Mucosa of descending colon (tissue), 3 donors: ENCODE results near the gene LYSMD3. TPM values are rescaled to one million over a fixed set of nuclear protein-coding genes. Genes with fewer than 3 reads are reported as not detected.

ENCODE experiments used
- ATAC-seq: fragments of 200-7000 bp; cut with Tn5 transposase; one replicate; pipeline ENCODE4 v1.9.1; 2020; ENCODE audit warnings: mild to moderate bottlenecking, moderate library complexity
- DNase-seq, 3 donors: peaks; one replicate each; pipeline ENCODE4 v3.0.0-alpha.2; 2020
- H3K36me3 ChIP-seq: fragments of 200-600 bp; one replicate; pipeline ENCODE4 v1.8.0; 2021; ENCODE audit warnings: low read depth, mild to moderate bottlenecking
- H3K4me1 ChIP-seq: fragments of 200-600 bp; one replicate; pipeline ENCODE4 v1.8.0; 2021; ENCODE audit warnings: low read depth, mild to moderate bottlenecking
- H3K4me3 ChIP-seq: fragments of 200-600 bp; one replicate; pipeline ENCODE4 v1.8.0; 2021; ENCODE audit warnings: mild to moderate bottlenecking
- H3K9me3 ChIP-seq: fragments of 200-600 bp; one replicate; pipeline ENCODE4 v1.8.0; 2021; ENCODE audit warnings: mild to moderate bottlenecking
- intact Hi-C, 2 donors: fragments of 100-400 bp; cut with DNase I in 1 of 2; cut with micrococcal nuclease in 1 of 2; formaldehyde crosslinking; loops; one replicate each; pipeline versions ENCODE4 v1.11.0 to v1.11.1; 2022; cut with DNase I, micrococcal nuclease
- total RNA-seq, 3 donors: library from RNA; stranded (reverse); fragmentation: NEBNext Ultra II Directional in 2 of 3; extraction: Animal tissue kit (Norgen Biotek cat#: 25700) in 2 of 3; gene quantifications; one replicate each; pipeline versions ENCODE4 v1.2.1 to v1.2.4, GENCODE V29; 2021 to 2023
- TF ChIP-seq, protein P1 (sequence below): fragments of 200-600 bp; IDR thresholded peaks from one replicate; pipeline ENCODE4 v1.8.0; 2022; ENCODE audit warnings: antibody characterized with exemption, mild to moderate bottlenecking
- donor health status: DM: no; HTN: no; CAD: no; lungs with moderate emphysema.
- donor health status: DM: no; HTN: no; CAD: no.
- donor health status: DM: no; HTN: yes; CAD: no.

Gene LYSMD3
- total RNA-seq, 3 donors from 2014 or later: 20.1 to 25.1 (median 23.1) TPM

GRCh38 chr5:90474235-90475107 is 54.9 kb downstream of the LYSMD3 start, which contains the start of the genes MBLAC2 and POLR3G:
TSS of gene MBLAC2 (minus strand) at chr5:90474771. CDS start at chr5:90474292, 479 bp downstream.
TSS of gene POLR3G (plus strand) at chr5:90474864. CDS start at chr5:90485568, 10,704 bp downstream.
- DNase-seq (peak; percentile 95 to 97 (median 96)), ATAC-seq (peak; percentile 96)
- no peaks in the 10 kb centered on the region for H3K36me3 ChIP-seq
- intact Hi-C loops: no loop called here
- no peaks in the 10 kb centered on the region for H3K9me3 ChIP-seq
- H3K4me3 ChIP-seq: peak within 1 kb of the TSS; percentile 67
- TF ChIP-seq, protein P1, sequence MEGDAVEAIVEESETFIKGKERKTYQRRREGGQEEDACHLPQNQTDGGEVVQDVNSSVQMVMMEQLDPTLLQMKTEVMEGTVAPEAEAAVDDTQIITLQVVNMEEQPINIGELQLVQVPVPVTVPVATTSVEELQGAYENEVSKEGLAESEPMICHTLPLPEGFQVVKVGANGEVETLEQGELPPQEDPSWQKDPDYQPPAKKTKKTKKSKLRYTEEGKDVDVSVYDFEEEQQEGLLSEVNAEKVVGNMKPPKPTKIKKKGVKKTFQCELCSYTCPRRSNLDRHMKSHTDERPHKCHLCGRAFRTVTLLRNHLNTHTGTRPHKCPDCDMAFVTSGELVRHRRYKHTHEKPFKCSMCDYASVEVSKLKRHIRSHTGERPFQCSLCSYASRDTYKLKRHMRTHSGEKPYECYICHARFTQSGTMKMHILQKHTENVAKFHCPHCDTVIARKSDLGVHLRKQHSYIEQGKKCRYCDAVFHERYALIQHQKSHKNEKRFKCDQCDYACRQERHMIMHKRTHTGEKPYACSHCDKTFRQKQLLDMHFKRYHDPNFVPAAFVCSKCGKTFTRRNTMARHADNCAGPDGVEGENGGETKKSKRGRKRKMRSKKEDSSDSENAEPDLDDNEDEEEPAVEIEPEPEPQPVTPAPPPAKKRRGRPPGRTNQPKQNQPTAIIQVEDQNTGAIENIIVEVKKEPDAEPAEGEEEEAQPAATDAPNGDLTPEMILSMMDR: no peak
- peaks cover 7% of the 10 kb centered on the region for H3K4me1 ChIP-seq

- peak; percentile 44 for ATAC-seq
- peak overlapping the region; percentile 67 for H3K4me3 ChIP-seq
- no peaks in the 10 kb centered on the region for H3K36me3 ChIP-seq
- intact Hi-C loops: loop anchor here in 1 of 2 donors (2.0 kb wide), 1 partner anchor 63 kb away; no protein-coding TSS in a partner anchor
- TF ChIP-seq, protein P1: no peak
- DNase-seq: peak; percentile 53 to 74 (median 70)
- H3K9me3 ChIP-seq: no peaks in the 10 kb centered on the region
- H3K4me1 ChIP-seq: peaks cover 7% of the 10 kb centered on the region
Measured at GRCh38 chr5:90473396-90474234, 55.8 kb downstream of the LYSMD3 start.

GRCh38 chr5:90472783-90473395 is 56.5 kb downstream of the LYSMD3 start:
- intact Hi-C loops: loop anchor here in 1 of 2 donors (2.0 kb wide), 1 partner anchor 62 kb away; no protein-coding TSS in a partner anchor
- ATAC-seq: no peak
- no peaks in the 10 kb centered on the region for H3K9me3 ChIP-seq
- no peak for DNase-seq
- H3K4me1 ChIP-seq: peaks cover 7% of the 10 kb centered on the region
- TF ChIP-seq, protein P1: no peak
- no peaks in the 10 kb centered on the region for H3K36me3 ChIP-seq
- no peak overlapping the region for H3K4me3 ChIP-seq

Other genes starting within 250 kb of the LYSMD3 start
- gene CETN3, start 119.8 kb downstream of the LYSMD3 start, total RNA-seq: 10 to 100 TPM; 15.0 to 18.7 (median 17.8) TPM
- gene MBLAC2, start 54.8 kb downstream of the LYSMD3 start, total RNA-seq: 1 to 10 TPM; 4.5 to 5.8 (median 5.1) TPM
- gene POLR3G, start 54.7 kb downstream of the LYSMD3 start, total RNA-seq: 1 to 10 TPM in 2 of 3 donors, under 1 TPM in 1; 0.64 to 1.5 (median 1.3) TPM
- 1 to 10 TPM; 4.5 to 8.6 (median 6.1) TPM for gene ADGRV1, start 29.2 kb upstream of the LYSMD3 start, total RNA-seq